T-helper 2 cell treated with Interferon-gamma antibody and Interleukin-4, amounts not matched to agents 100 ng/mL and 5 ng/mL, for 36 hours (primary cell): ENCODE results near the gene ZNF132. TPM values are rescaled to one million over a fixed set of nuclear protein-coding genes. Genes with fewer than 3 reads are reported as not detected.
"Not testable (repeated sequence)": the region's sequence is repeated elsewhere in the genome, so short reads cannot be mapped to it uniquely, and the experiment has no call there.

Source experiments
- intact Hi-C: fragments of 100-400 bp; cut with micrococcal nuclease; formaldehyde crosslinking; loops from one replicate; pipeline ENCODE4 v1.15.1; 2023
- total RNA-seq: library from RNA; stranded (reverse); gene quantifications from 2 replicates; pipeline ENCODE4 v1.2.3, GENCODE V29; 2022

ZNF132 gene
- 4.0 and 4.1 TPM in 2 replicates for total RNA-seq

DNA sequence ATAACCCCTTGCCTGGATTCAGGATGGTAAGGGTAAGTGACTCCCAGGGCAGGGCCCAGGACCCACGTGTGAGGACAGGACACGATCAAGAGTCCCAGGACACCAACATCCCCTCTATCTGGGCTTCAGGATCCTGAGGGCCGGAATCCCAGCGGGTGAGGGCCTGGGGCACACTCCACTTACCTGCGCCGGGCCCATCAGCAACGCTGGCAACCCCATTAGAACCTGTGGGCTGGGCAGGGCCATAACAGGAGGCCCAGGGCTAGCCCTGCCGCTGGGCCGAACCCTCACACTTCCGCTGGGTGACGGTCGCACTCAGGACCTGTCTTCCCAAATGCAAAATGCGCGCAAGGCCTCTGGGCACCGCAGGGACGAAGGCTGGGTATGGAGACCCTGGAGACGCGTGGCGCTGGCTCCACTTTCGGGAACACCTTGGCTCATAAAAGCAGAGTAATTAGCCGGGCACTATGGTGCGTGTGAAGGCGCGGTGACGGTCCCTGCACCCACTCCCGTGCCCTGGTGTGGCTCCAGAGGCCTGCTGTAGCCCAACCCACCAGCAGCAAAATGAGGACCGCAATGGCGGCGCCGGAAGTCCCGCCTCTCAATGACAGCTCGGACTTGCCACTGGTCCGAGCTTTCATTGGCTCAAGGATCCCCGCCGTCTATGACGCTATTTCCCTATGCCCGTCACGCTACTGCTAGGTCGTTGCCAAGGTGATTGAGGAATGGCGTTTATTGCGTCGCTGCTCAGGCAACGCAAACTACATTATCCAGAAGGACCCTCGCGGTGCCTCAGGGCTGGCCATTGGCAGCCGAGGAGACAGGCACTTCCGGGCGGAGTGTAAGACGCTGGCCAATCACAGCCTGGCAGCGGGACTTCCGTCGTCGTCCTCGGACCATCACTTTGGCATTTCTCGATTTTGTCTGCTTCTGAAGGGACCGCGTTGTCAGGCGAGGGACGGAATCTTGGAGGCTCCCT, at the start of gene ZNF132:
ZNF132 (minus strand) TSS at position 578 of the 979 bp plus-strand sequence; CDS start at position 246, 332 bp downstream.
- intact Hi-C loops: loop anchor here (1.0 to 2.0 kb wide), 11 partner anchors 11 to 257 kb away; partner anchors contain the start of genes ERVK3-1, MZF1, RPS5 and ZNF274

DNA sequence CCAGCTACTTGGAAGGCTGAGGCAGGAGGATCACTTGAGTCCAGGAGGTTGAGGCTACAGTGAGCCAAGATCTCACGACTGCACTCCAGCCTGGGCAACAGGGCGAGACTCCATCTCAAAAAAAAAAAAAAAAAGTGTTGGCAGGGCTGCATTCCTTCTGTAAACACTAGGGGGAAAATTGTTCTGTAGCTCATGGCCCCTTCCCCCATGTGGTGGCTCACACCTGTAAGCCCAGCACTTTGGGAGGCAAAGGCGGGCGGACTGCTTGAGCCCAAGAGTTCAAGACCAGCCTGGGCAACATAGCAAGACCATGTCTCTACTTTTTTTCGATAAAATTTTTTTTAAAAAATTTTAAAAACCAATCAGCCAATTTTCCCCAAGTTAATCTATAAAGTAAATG, 44.4 kb upstream of the ZNF132 start:
- intact Hi-C loops: not testable (repeated sequence)

DNA sequence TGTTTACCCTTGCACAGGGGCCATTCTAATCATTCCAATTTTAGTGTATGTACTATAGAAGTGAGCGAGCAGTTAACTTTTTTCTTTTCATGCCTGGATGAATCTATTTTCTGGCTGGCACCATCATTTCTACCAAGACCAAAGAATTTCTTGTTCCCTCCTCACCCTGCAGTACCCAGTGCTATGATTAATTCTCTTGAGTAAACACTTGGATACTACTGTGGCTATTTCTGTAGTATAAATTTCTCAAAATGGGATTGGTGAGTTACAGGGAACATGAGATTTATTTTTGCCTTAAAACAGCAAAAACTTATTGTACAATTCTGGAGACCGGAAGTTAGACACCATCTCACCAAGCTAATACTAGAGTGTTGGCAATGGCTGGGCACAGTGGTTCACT, 43.8 kb upstream of the ZNF132 start:
- intact Hi-C loops: no loop called here

DNA sequence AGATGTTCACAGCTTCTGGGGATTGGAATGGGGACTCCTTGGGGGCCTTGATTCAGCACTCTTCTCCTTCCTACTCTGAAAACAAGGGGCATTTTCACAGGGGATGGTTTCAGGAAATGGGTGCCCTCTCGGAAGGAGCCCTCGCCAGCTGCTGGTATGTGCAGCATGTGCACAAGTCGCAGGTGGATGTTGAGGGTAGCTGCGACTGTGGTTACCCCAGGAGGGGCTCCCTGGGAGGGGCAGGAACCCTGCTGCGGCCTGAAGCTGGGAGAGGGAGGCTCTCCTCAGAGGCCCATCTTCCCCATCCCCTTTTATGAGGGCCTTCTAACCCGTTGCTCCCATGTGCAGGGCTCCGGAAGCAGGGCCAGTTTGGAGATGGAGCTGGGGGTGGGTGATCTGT, 42.4 kb upstream of the ZNF132 start:
- intact Hi-C loops: no loop called here

DNA sequence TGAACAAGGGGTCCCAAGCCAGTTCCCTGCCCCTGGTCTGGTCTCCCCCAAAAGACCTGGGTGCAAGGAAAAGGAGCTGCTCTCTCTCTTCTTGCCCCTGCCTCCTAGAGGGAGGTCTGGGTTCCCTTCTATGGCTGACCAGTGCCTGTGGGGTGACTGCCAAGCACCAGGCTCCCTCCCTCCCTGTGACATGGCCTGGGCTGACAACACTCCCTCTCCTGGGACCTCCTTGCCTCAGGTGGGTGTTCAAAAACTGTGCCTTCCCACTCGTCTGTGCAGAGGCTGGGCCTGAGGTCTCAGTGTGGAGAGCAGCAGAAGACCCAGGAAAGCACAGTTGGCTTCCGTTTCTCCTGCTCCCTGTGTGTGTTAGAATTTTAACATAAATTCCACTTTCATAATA, 40.9 kb upstream of the ZNF132 start:
- intact Hi-C loops: no loop called here

DNA sequence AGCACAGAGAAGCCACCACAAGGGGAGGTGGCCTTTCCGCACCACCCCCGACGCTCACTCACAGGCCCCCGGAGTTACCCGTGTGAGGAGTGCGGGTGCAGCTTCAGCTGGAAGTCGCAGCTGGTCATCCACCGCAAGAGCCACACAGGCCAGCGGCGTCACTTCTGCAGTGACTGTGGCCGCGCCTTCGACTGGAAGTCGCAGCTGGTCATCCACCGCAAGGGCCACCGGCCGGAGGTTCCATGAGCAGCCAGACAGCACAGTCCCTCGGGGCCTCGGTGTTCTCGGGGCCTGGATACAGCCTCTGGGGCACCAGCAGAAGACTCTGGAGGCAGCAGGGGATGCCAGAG, 40.5 kb upstream of the ZNF132 start:
- intact Hi-C loops: no loop called here

DNA sequence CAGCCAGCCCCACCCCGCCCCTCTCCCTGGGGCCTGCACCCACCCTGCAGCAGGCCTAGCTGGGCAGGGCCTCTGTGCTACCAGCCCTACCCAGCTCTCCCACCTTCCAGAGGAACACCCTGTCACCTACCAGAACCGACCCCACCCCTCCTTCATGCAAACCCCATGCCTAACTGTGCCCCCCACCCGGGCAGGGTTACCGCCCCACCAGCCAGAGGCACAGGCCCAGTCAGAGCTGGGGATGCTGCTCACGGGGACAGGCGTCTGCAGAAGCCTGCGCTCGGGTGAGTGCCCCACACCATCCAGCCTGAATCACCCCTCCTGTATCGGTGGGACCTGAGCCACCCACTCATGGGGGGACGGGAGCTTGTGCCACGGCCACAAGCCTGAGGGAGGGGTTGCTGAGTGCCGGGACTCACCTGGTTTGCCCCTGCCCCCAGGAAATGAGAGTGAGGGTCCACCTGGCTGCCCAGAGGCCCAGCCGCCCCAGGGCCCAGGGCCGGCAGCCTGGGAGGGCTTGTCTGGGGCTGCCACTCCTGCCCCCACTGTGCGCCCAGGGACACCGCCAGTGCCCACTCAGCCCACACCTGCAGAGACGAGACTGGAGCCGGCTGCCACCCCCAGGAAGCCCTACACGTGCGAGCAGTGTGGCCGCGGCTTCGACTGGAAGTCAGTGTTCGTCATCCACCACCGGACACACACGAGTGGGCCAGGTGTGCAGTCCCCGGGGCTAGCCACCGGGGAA, 40.0 kb upstream of the ZNF132 start:
- intact Hi-C loops: loop anchor here (5.0 kb wide), 1 partner anchor 153 kb away; the partner anchor contains the start of gene ZSCAN22

DNA sequence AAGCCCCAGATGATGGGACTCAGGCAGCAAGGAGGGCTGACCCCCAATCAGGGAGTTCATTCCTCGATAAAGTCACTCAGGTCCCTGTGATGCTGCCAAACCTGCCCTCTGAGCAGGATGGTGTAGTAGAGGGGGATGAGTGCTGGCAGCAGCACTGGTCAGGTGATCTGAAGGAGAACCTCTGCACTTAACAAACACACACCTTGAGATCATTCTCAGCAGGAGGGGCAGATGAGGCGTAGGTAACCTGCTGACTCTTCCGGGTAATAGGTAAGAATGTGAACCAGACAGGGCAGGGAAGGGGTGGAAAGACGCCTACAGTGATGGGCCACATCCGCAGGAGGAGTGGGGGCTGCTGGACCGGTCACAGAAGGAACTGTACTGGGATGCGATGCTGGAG, 39.4 kb upstream of the ZNF132 start:
- intact Hi-C loops: loop anchor here (5.0 kb wide), 1 partner anchor 152 kb away; the partner anchor contains the start of gene ZSCAN22

DNA sequence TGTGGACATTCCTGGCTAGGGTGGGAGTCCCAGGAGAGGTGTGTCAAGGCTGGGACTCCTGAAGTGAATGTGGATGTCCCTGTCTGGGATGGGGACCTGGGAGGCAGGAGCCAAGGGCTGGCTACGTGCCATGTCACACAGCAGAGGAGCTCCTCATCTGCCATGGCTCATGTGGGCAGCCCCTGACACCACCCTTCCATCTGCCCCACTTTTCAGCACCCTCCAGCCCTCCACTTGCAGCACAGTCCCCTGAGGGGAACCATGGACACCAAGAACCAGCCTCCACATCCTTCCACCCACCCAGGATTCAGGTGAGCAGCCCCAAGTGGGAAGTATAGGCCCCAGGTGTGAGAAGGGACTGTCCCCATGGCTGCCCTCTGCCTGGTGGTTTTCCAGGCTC, 37.9 kb upstream of the ZNF132 start:
- intact Hi-C loops: loop anchor here (5.0 kb wide), 1 partner anchor 151 kb away; the partner anchor contains the start of gene ZSCAN22

DNA sequence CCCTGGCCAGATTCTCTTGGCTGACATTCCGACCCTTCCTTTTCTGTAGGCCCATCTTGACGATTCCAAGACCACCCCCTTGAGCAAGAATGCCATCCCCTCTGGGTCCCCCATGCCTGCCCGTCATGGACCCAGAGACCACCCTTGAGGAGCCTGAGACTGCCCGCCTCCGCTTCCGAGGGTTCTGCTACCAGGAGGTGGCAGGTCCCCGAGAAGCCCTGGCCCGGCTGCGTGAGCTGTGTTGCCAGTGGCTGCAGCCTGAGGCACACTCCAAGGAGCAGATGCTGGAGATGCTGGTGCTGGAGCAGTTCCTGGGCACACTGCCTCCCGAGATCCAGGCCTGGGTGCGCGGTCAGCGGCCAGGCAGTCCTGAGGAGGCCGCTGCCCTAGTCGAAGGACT, 37.2 kb upstream of the ZNF132 start:
- intact Hi-C loops: loop anchor here (5.0 kb wide), 1 partner anchor 150 kb away; the partner anchor contains the start of gene ZSCAN22

DNA sequence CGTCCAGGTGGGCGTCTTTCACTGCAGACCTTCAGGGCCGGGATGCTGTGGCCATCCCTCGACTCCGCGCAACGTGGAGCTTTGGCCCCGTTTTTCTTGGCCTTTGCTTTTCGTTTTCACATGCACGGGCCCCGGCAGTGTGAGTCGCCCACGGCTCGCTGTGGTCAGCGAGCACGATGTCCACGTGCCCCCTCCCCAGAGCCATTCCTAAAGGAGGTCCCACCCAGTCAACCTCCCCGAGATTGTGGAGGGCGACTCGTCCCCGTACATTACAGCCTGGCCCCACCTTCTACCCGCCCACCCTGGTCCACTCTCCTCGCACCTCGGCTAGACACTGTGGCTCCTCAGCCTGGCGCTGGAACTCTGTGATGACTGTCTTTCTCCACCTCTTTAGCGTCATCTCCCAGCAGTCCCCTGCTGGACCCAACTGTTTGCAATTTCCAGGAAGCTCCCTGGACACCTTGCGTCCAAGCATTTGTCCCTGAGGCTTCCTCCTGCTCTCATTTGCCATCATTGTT, 36.6 kb upstream of the ZNF132 start:
- intact Hi-C loops: loop anchor here (1.0 to 5.0 kb wide), 4 partner anchors 23 to 149 kb away; partner anchors contain the start of genes ZBTB45, ZNF324B and ZSCAN22

DNA sequence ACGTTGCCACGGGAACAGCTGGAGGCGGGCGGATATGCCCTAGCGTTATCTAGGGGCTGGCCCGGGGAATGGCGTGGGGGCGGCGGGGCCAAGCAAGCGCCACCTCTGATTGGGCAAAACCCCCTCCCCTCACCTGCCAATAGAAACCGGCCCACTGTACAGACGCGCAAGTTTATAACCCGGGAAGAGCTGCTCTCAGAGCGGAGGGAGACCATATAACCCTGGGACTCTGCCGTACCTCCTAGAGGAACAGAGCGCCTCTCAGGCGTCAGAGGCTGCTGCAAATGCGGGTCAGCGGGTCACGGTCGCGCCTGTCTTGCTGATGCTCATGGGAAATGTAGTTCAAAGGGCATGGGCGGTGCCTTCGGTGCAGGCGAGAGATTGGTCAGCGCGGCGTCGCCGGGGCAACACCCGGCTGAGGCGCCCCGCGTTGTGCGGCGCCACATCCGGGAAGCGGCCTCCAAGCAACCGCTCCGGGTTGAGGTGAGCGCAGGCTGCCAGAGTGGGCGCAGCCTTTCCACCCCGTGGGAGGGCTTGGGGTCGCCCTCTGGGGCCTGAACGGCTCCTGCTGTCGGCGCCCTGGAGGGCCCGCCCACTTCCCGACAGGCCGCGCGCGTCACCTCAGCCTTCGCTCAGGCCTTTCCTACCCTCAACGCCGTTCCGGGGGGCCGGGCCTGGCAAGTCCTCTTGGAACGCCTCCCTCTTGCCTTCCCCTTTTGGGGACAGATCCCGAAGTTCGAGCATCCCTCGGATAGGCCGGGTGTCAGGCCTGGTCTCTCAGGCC, 36.0 kb upstream of the ZNF132 start, which contains the start of gene ZNF446:
ZNF446 (plus strand) TSS at position 639 of the 784 bp plus-strand sequence. CDS start 867 bp downstream, outside the sequence.
- intact Hi-C loops: loop anchor here (1.0 to 5.0 kb wide), 8 partner anchors 9 to 149 kb away; partner anchors contain the start of genes ZBTB45, ZNF132, ZNF324 and ZNF324B

DNA sequence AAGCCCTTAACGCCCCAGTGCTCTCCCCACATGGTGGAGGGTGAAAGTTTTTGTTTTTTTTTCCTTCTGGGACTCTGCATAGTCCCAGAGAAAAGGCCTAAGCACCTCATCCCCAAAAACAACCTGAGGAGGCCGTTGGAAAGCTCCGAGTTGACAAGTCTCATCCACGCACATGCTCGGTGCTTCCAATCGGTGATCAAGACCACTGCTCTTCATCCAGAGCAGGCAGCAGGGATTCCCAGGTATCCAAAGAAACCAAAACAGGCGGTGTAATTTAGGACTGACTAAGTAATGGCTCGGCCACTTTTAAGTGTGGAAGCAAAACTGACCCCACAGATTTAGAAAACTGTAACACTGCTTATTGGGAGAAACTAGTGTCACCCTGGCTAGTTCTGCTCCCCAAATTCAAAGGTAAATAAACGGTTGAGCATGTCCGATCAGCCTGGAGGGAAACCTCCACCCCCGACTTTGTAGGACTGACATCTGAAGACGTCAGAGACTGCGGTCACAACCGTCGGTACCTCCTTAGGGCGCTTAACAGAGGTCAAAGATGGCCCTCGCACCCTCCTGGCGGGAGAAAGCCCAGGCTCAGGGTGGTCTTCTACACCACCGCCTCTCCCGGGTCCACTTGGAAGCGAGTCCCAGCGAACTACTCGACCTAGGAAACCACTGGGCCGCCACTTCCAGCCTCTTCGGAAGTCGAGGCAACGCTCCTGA, 35.2 kb upstream of the ZNF132 start:
- intact Hi-C loops: loop anchor here (1.0 to 5.0 kb wide), 5 partner anchors 8 to 148 kb away; partner anchors contain the start of genes ZNF132, ZNF324, ZNF584 and ZSCAN22

DNA sequence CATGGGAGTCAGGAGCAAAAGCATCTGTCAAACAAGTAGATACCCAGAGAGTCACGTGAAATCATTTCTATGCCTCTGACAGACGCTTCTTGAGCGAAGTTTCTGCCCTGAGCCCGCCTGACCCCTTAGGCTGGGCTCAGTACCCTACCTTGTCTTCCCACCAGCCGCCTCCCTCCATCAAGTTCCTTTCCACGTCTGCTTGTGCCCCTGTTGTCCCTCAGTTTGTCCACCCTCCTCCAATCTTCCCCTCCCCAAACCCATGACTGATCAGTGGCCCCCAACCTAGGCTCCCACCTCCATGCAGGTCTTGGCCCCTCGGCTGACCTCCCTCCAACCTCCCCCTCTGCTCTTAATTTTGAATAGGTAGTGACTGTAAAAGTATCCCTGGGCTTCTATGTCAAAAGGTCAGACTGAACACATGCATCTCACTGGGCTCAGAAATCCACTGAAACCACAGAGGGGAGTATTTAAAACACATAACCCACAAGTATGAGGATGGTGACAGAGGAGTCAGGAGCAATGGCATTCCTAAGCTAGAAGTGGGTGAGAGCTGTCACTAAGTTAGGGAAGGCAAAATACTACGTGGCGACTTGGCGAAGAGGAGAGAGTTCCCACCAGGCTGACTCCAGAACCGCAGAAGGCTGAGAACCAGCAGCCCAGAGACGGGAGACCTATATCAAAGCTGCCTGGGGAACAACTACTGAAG, 34.5 kb upstream of the ZNF132 start:
- intact Hi-C loops: loop anchor here (2.0 kb wide), 3 partner anchors 34 to 74 kb away; partner anchors contain the start of genes ZNF132 and ZNF584

DNA sequence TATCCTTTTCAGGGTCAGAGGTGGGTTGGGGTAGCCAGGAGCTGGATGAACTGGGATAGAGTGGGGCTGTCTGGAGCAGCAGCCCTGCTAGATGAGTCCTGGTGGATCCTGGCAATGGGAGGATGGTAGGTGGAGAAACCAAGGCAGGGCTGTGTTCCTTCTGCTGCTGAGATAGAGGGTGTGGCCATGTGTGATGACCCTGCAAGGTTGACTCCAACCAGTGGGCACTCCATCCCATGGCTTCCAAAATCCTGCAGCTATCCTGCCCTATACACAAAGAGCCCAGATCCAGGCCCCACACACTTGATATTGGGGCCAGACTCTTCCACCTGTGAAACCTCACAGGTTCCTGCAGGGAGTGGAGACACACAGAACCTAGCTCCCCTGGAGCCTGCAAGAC, 33.8 kb upstream of the ZNF132 start:
- intact Hi-C loops: loop anchor here (2.0 kb wide), 3 partner anchors 33 to 73 kb away; partner anchors contain the start of genes ZNF132 and ZNF584

DNA sequence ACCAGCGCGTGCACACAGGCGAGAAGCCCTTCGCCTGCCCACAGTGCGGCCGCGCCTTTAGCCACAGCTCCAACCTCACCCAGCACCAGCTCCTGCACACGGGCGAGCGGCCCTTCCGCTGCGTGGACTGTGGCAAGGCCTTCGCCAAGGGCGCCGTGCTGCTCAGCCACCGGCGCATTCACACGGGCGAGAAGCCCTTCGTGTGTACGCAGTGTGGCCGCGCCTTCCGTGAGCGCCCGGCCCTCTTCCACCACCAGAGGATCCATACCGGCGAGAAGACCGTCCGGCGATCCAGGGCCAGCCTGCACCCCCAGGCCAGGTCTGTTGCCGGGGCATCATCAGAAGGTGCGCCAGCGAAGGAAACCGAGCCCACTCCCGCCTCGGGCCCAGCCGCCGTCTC, 31.8 kb upstream of the ZNF132 start:
- intact Hi-C loops: no loop called here

DNA sequence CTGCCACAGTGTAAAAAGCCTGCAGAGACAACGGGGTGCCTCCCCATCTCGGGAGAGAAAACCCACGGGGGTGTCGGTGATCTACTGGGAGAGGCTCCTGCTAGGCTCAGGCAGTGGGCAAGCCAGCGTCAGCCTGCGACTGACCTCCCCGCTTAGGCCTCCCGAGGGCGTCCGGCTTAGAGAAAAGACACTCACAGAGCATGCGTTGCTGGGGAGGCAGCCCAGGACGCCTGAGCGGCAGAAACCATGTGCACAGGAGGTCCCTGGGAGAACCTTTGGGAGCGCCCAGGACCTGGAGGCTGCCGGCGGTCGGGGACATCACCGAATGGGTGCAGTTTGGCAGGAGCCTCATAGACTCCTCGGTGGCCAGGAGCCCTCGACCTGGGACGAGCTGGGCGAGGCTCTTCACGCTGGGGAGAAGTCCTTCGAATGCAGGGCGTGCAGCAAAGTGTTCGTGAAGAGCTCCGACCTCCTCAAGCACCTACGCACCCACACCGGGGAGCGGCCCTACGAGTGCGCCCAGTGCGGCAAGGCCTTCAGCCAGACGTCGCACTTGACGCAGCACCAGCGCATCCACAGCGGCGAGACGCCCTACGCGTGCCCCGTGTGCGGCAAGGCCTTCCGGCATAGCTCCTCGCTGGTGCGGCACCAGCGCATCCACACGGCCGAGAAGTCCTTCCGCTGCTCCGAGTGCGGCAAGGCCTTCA, 31.0 kb upstream of the ZNF132 start:
- intact Hi-C loops: not testable (repeated sequence)
